B cell (primary cell): ENCODE data around the gene PDE6B. TPM values are rescaled to one million over a fixed set of nuclear protein-coding genes. Genes with fewer than 3 reads are reported as not detected.
"Not testable (repeated sequence)": the region's sequence is repeated elsewhere in the genome, so short reads cannot be mapped to it uniquely, and the experiment has no call there.

Source experiments
- ATAC-seq: fragments of 200-7000 bp; cut with Tn5 transposase; one replicate; pipeline ENCODE4 v1.10.0; 2021; ENCODE audit warnings: low read depth, mild to moderate bottlenecking, moderate number of reproducible peaks, moderate library complexity
- CTCF ChIA-PET: fragments of 350-600 bp; sonication (Branson Sonifier 250); formaldehyde crosslinking; loops from one replicate; lab custom pipeline; 2021; ENCODE audit warnings: antibody characterized with exemption, inconsistent platforms; lab: Charles Lee
- POLR2A ChIA-PET: fragments of 350-600 bp; sonication (Branson Sonifier 250); formaldehyde crosslinking; loops from one replicate; lab custom pipeline; 2021; ENCODE audit warnings: antibody characterized with exemption; lab: Charles Lee
- DNase-seq: peaks from one replicate; pipeline ENCODE4 v3.0.0; 2013
- H2AFZ ChIP-seq: 2 replicates; pipeline ENCODE4 v1.6.1; 2012; ENCODE audit warnings: mild to moderate bottlenecking, low read depth, low read length; ENCODE audit not compliant: insufficient read depth, poor library complexity, severe bottlenecking
- H3K27ac ChIP-seq, 2 donors: 1 replicate in 1 of 2; 2 replicates in 1 of 2; pipeline ENCODE4 v1.5.1; 2012 to 2013; ENCODE audit warnings: low read length in 2 of 2, mild to moderate bottlenecking in 2 of 2, moderate library complexity in 1 of 2
- H3K27me3 ChIP-seq, 4 experiments: fragments of 200-600 bp in 1 of 4; sonication (generic) in 1 of 4; replicated peaks in 1 of 4; 1 replicate in 2 of 4; 2 replicates in 2 of 4; pipeline versions ENCODE4 v1.6.1 to v1.7.0; 2013 to 2016; ENCODE audit warnings: low read length in 3 of 4, mild to moderate bottlenecking in 2 of 4, mixed read lengths in 1 of 4, moderate library complexity in 1 of 4; ENCODE audit not compliant: insufficient read depth in 4 of 4, control insufficient read depth in 3 of 4; ENCODE audit errors: control extremely low read depth in 1 of 4
- H3K36me3 ChIP-seq, 2 experiments: replicated peaks in 1 of 2; 1 replicate in 1 of 2; 2 replicates in 1 of 2; pipeline versions ENCODE4 v1.6.1 to v1.7.1; 2013; ENCODE audit warnings: low read length in 1 of 2; ENCODE audit not compliant: insufficient read depth in 2 of 2, control insufficient read depth in 1 of 2; ENCODE audit errors: control extremely low read depth in 1 of 2, extremely low read depth in 1 of 2
- H3K4me1 ChIP-seq, 2 donors: fragments of 200-600 bp in 1 of 2; sonication (generic) in 1 of 2; 1 replicate in 1 of 2; 2 replicates in 1 of 2; pipeline versions ENCODE4 v1.5.1 to v1.6.1; 2013 to 2017; ENCODE audit warnings: low read length in 2 of 2; ENCODE audit not compliant: control insufficient read depth in 2 of 2, insufficient read depth in 2 of 2
- H3K4me2 ChIP-seq: replicated peaks from 2 replicates; pipeline ENCODE3; 2012; ENCODE audit warnings: mild to moderate bottlenecking, low read depth, low read length; ENCODE audit not compliant: poor library complexity, severe bottlenecking
- H3K4me3 ChIP-seq, 5 experiments: fragments of 200-600 bp in 1 of 5; sonication (generic) in 1 of 5; 1 replicate in 3 of 5; 2 replicates in 2 of 5; pipeline versions ENCODE4 v1.5.1 to v1.7.0; 2011 to 2016; ENCODE audit warnings: low read length in 4 of 5, mild to moderate bottlenecking in 4 of 5, low read depth in 2 of 5, control low read depth in 1 of 5, moderate library complexity in 1 of 5; ENCODE audit not compliant: insufficient read depth in 1 of 5; ENCODE audit errors: control extremely low read depth in 1 of 5, extremely low read depth in 1 of 5
- H3K79me2 ChIP-seq: fragments of 200-600 bp; sonication (generic); one replicate; pipeline ENCODE4 v1.6.0; 2016; ENCODE audit warnings: low read length; ENCODE audit not compliant: control insufficient read depth, insufficient read depth
- H3K9ac ChIP-seq: fragments of 200-600 bp; sonication (generic); 2 replicates; pipeline ENCODE4 v1.6.1; 2017; ENCODE audit warnings: mild to moderate bottlenecking, low read length, moderate library complexity
- H3K9me3 ChIP-seq, 3 donors: one replicate each; pipeline versions ENCODE4 v1.6.1 to v1.7.1; 2013; ENCODE audit warnings: low read length in 2 of 3; ENCODE audit not compliant: control insufficient read depth in 2 of 3, insufficient read depth in 1 of 3; ENCODE audit errors: control extremely low read depth in 1 of 3
- H4K20me1 ChIP-seq: 2 replicates; pipeline ENCODE4 v1.6.0; 2012; ENCODE audit warnings: mild to moderate bottlenecking, low read length; ENCODE audit not compliant: insufficient read depth, control insufficient read depth, poor library complexity, severe bottlenecking
- H3K27ac Mint-ChIP-seq: one replicate; pipeline ENCODE4 v1.8.0; 2021; ENCODE audit warnings: mixed read lengths
- H3K27me3 Mint-ChIP-seq: one replicate; pipeline ENCODE4 v1.8.0; 2021; ENCODE audit warnings: mixed read lengths
- H3K4me1 Mint-ChIP-seq: one replicate; pipeline ENCODE4 v1.8.0; 2021; ENCODE audit warnings: mixed read lengths
- H3K4me3 Mint-ChIP-seq: one replicate; pipeline ENCODE4 v1.8.0; 2021; ENCODE audit warnings: mixed read lengths
- H3K9me3 Mint-ChIP-seq: one replicate; pipeline ENCODE4 v1.8.0; 2022; ENCODE audit warnings: mixed read lengths; ENCODE audit not compliant: insufficient read depth
- CTCF ChIP-seq: fragments of 200-600 bp; IDR thresholded peaks from one replicate; pipeline ENCODE4 v1.8.0; 2022; ENCODE audit warnings: antibody characterized with exemption, mild to moderate bottlenecking
- EZH2 ChIP-seq: IDR thresholded peaks from 2 replicates; pipeline ENCODE4 v1.6.1; 2012; ENCODE audit warnings: borderline replicate concordance, low read depth, mild to moderate bottlenecking, moderate library complexity, low read length; ENCODE audit not compliant: insufficient read depth, poor library complexity, severe bottlenecking
- WGBS: methylation state at CpG from one replicate; pipeline ENCODE4 v1.1.5; 2013; ENCODE audit warnings: missing lambda C conversion rate; ENCODE audit not compliant: insufficient coverage; 5-methylcytosine and 5-hydroxymethylcytosine counted together
- intact Hi-C: fragments of 100-400 bp; cut with micrococcal nuclease; formaldehyde crosslinking; loops from one replicate; pipeline ENCODE4 v1.10.0; 2022
- polyA plus RNA-seq: library from polyadenylated mRNA; depleted of rRNA; stranded (reverse); fragments of >200 nt; gene quantifications from 2 replicates; pipeline ENCODE4 v1.2.3, GENCODE V29; 2012
- total RNA-seq, 2 donors: library from RNA; stranded (reverse); fragments of 120-200 nt in 1 of 2; gene quantifications; 1 replicate in 1 of 2; 2 replicates in 1 of 2; pipeline versions ENCODE4 v1.2.3 to v1.2.4, GENCODE V29; 2013 to 2022

PDE6B gene
- total and polyA plus RNA-seq, 2 donors (not counting 1 experiment from before 2014, with no cell fraction given): 20.0 to 25.2 TPM

- Mint-ChIP-seq H3K27me3 (peaks cover 6% of the 10 kb centered on the region), H3K4me1 (no peaks in the 10 kb centered on the region), H3K4me3 (no peak overlapping the region), H3K27ac (no peak overlapping the region), H3K9me3 (no peaks in the 10 kb centered on the region)
- Histone ChIP-seq H2AFZ (no peak overlapping the region), H3K27ac (no peak overlapping the region), H3K36me3 (no peaks in the 10 kb centered on the region), H4K20me1 (no peaks in the 10 kb centered on the region), H3K4me2 (no peak overlapping the region), H3K9me3 (peaks cover 0 to 37% (median 3%) of the 10 kb centered on the region in 3 donors), H3K27me3 (no peaks in the 10 kb centered on the region), H3K9ac (no peak overlapping the region), H3K4me3 (no peak overlapping the region), H3K4me1 (no peaks in the 10 kb centered on the region), H3K79me2 (no peaks in the 10 kb centered on the region)
- WGBS: 83% methylated on average over 20 of the region's 23 CpGs
- intact Hi-C loops: no loop called here
- CTCF ChIA-PET: no interaction called here
- POLR2A ChIA-PET: no interaction called here
- TF ChIP-seq EZH2 (no peak), CTCF (no peak)
- no peak for ATAC-seq
- no peak for DNase-seq
Observed at GRCh38 chr4:634599-634985, 9.2 kb downstream of the PDE6B start.

GRCh38 chr4:635066-635835 lies 9.9 kb downstream of the PDE6B start:
- H3K9me3 Mint-ChIP-seq, H3K9ac ChIP-seq, H3K4me3 ChIP-seq, CTCF ChIA-PET, POLR2A ChIA-PET, H3K27ac Mint-ChIP-seq, H3K27me3 ChIP-seq, H3K27me3 Mint-ChIP-seq, ATAC-seq, H3K4me1 ChIP-seq, H3K4me3 Mint-ChIP-seq, intact Hi-C loops, H2AFZ ChIP-seq, H3K4me2 ChIP-seq, DNase-seq, H4K20me1 ChIP-seq, H3K4me1 Mint-ChIP-seq, H3K79me2 ChIP-seq, H3K27ac ChIP-seq, H3K36me3 ChIP-seq: not testable (repeated sequence)
- H3K9me3 ChIP-seq: peaks cover 0 to 37% (median 3%) of the 10 kb centered on the region in 3 donors
- 94% methylated on average over 43 of the region's 46 CpGs for WGBS
